B cell (primary cell): ENCODE measurements around the gene CPA1. TPM values are rescaled to one million over a fixed set of nuclear protein-coding genes. Genes with fewer than 3 reads are reported as not detected.

ENCODE experiments used
- ATAC-seq: fragments of 200-7000 bp; cut with Tn5 transposase; one replicate; pipeline ENCODE4 v1.10.0; 2021; ENCODE audit warnings: low read depth, mild to moderate bottlenecking, moderate number of reproducible peaks, moderate library complexity
- CTCF ChIA-PET: fragments of 350-600 bp; sonication (Branson Sonifier 250); formaldehyde crosslinking; loops from one replicate; lab custom pipeline; 2021; ENCODE audit warnings: antibody characterized with exemption, inconsistent platforms; lab: Charles Lee
- POLR2A ChIA-PET: fragments of 350-600 bp; sonication (Branson Sonifier 250); formaldehyde crosslinking; loops from one replicate; lab custom pipeline; 2021; ENCODE audit warnings: antibody characterized with exemption; lab: Charles Lee
- DNase-seq: peaks from one replicate; pipeline ENCODE4 v3.0.0; 2013
- H2AFZ ChIP-seq: 2 replicates; pipeline ENCODE4 v1.6.1; 2012; ENCODE audit warnings: mild to moderate bottlenecking, low read depth, low read length; ENCODE audit not compliant: insufficient read depth, poor library complexity, severe bottlenecking
- H3K27ac ChIP-seq, 2 donors: 1 replicate in 1 of 2; 2 replicates in 1 of 2; pipeline ENCODE4 v1.5.1; 2012 to 2013; ENCODE audit warnings: low read length in 2 of 2, mild to moderate bottlenecking in 2 of 2, moderate library complexity in 1 of 2
- H3K27me3 ChIP-seq, 4 experiments: fragments of 200-600 bp in 1 of 4; sonication (generic) in 1 of 4; replicated peaks in 1 of 4; 1 replicate in 2 of 4; 2 replicates in 2 of 4; pipeline versions ENCODE4 v1.6.1 to v1.7.0; 2013 to 2016; ENCODE audit warnings: low read length in 3 of 4, mild to moderate bottlenecking in 2 of 4, mixed read lengths in 1 of 4, moderate library complexity in 1 of 4; ENCODE audit not compliant: insufficient read depth in 4 of 4, control insufficient read depth in 3 of 4; ENCODE audit errors: control extremely low read depth in 1 of 4
- H3K36me3 ChIP-seq, 2 experiments: replicated peaks in 1 of 2; 1 replicate in 1 of 2; 2 replicates in 1 of 2; pipeline versions ENCODE4 v1.6.1 to v1.7.1; 2013; ENCODE audit warnings: low read length in 1 of 2; ENCODE audit not compliant: insufficient read depth in 2 of 2, control insufficient read depth in 1 of 2; ENCODE audit errors: control extremely low read depth in 1 of 2, extremely low read depth in 1 of 2
- H3K4me1 ChIP-seq, 2 donors: fragments of 200-600 bp in 1 of 2; sonication (generic) in 1 of 2; 1 replicate in 1 of 2; 2 replicates in 1 of 2; pipeline versions ENCODE4 v1.5.1 to v1.6.1; 2013 to 2017; ENCODE audit warnings: low read length in 2 of 2; ENCODE audit not compliant: control insufficient read depth in 2 of 2, insufficient read depth in 2 of 2
- H3K4me2 ChIP-seq: replicated peaks from 2 replicates; pipeline ENCODE3; 2012; ENCODE audit warnings: mild to moderate bottlenecking, low read depth, low read length; ENCODE audit not compliant: poor library complexity, severe bottlenecking
- H3K4me3 ChIP-seq, 5 experiments: fragments of 200-600 bp in 1 of 5; sonication (generic) in 1 of 5; 1 replicate in 3 of 5; 2 replicates in 2 of 5; pipeline versions ENCODE4 v1.5.1 to v1.7.0; 2011 to 2016; ENCODE audit warnings: low read length in 4 of 5, mild to moderate bottlenecking in 4 of 5, low read depth in 2 of 5, control low read depth in 1 of 5, moderate library complexity in 1 of 5; ENCODE audit not compliant: insufficient read depth in 1 of 5; ENCODE audit errors: control extremely low read depth in 1 of 5, extremely low read depth in 1 of 5
- H3K79me2 ChIP-seq: fragments of 200-600 bp; sonication (generic); one replicate; pipeline ENCODE4 v1.6.0; 2016; ENCODE audit warnings: low read length; ENCODE audit not compliant: control insufficient read depth, insufficient read depth
- H3K9ac ChIP-seq: fragments of 200-600 bp; sonication (generic); 2 replicates; pipeline ENCODE4 v1.6.1; 2017; ENCODE audit warnings: mild to moderate bottlenecking, low read length, moderate library complexity
- H3K9me3 ChIP-seq, 3 donors: one replicate each; pipeline versions ENCODE4 v1.6.1 to v1.7.1; 2013; ENCODE audit warnings: low read length in 2 of 3; ENCODE audit not compliant: control insufficient read depth in 2 of 3, insufficient read depth in 1 of 3; ENCODE audit errors: control extremely low read depth in 1 of 3
- H4K20me1 ChIP-seq: 2 replicates; pipeline ENCODE4 v1.6.0; 2012; ENCODE audit warnings: mild to moderate bottlenecking, low read length; ENCODE audit not compliant: insufficient read depth, control insufficient read depth, poor library complexity, severe bottlenecking
- H3K27ac Mint-ChIP-seq: one replicate; pipeline ENCODE4 v1.8.0; 2021; ENCODE audit warnings: mixed read lengths
- H3K27me3 Mint-ChIP-seq: one replicate; pipeline ENCODE4 v1.8.0; 2021; ENCODE audit warnings: mixed read lengths
- H3K4me1 Mint-ChIP-seq: one replicate; pipeline ENCODE4 v1.8.0; 2021; ENCODE audit warnings: mixed read lengths
- H3K4me3 Mint-ChIP-seq: one replicate; pipeline ENCODE4 v1.8.0; 2021; ENCODE audit warnings: mixed read lengths
- H3K9me3 Mint-ChIP-seq: one replicate; pipeline ENCODE4 v1.8.0; 2022; ENCODE audit warnings: mixed read lengths; ENCODE audit not compliant: insufficient read depth
- CTCF ChIP-seq: fragments of 200-600 bp; IDR thresholded peaks from one replicate; pipeline ENCODE4 v1.8.0; 2022; ENCODE audit warnings: antibody characterized with exemption, mild to moderate bottlenecking
- EZH2 ChIP-seq: IDR thresholded peaks from 2 replicates; pipeline ENCODE4 v1.6.1; 2012; ENCODE audit warnings: borderline replicate concordance, low read depth, mild to moderate bottlenecking, moderate library complexity, low read length; ENCODE audit not compliant: insufficient read depth, poor library complexity, severe bottlenecking
- WGBS: methylation state at CpG from one replicate; pipeline ENCODE4 v1.1.5; 2013; ENCODE audit warnings: missing lambda C conversion rate; ENCODE audit not compliant: insufficient coverage; 5-methylcytosine and 5-hydroxymethylcytosine counted together
- intact Hi-C: fragments of 100-400 bp; cut with micrococcal nuclease; formaldehyde crosslinking; loops from one replicate; pipeline ENCODE4 v1.10.0; 2022
- polyA plus RNA-seq: library from polyadenylated mRNA; depleted of rRNA; stranded (reverse); fragments of >200 nt; gene quantifications from 2 replicates; pipeline ENCODE4 v1.2.3, GENCODE V29; 2012
- total RNA-seq, 2 donors: library from RNA; stranded (reverse); fragments of 120-200 nt in 1 of 2; gene quantifications; 1 replicate in 1 of 2; 2 replicates in 1 of 2; pipeline versions ENCODE4 v1.2.3 to v1.2.4, GENCODE V29; 2013 to 2022

Gene CPA1
- total and polyA plus RNA-seq, 2 donors (not counting 1 experiment from before 2014, with no cell fraction given) = not detected

- H3K4me1 ChIP-seq = no peaks in the 10 kb centered on the region
- H3K9me3 ChIP-seq = no peaks in the 10 kb centered on the region
- no peak overlapping the region for H3K9ac ChIP-seq
- no peaks in the 10 kb centered on the region for H4K20me1 ChIP-seq
- no peaks in the 10 kb centered on the region for H3K79me2 ChIP-seq
- H3K27ac ChIP-seq = no peak overlapping the region
- intact Hi-C loops = no loop called here
- Mint-ChIP-seq H3K4me1 (no peaks in the 10 kb centered on the region), H3K27me3 (no peaks in the 10 kb centered on the region), H3K9me3 (no peaks in the 10 kb centered on the region), H3K27ac (no peak overlapping the region), H3K4me3 (no peak overlapping the region)
- TF ChIP-seq EZH2 (no peak), CTCF (no peak)
- H3K4me3 ChIP-seq = no peak overlapping the region
- ChIA-PET CTCF (no interaction called here), POLR2A (interaction anchor here (0.7 kb wide), 1 partner anchor 143 kb away, joined by 3 read pairs; no protein-coding TSS in a partner anchor)
- H2AFZ ChIP-seq = no peak overlapping the region
- no peak overlapping the region for H3K4me2 ChIP-seq
- H3K27me3 ChIP-seq = no peaks in the 10 kb centered on the region
- no peaks in the 10 kb centered on the region for H3K36me3 ChIP-seq
- DNase-seq (no peak), ATAC-seq (no peak)
- 88% methylated on average over 2 of the region's 2 CpGs for WGBS
Measured at GRCh38 chr7:130421684-130422083, 41.4 kb downstream of the CPA1 start.

- POLR2A ChIA-PET = no interaction called here
- WGBS = no CpG with 5 or more reads among the region's 3 CpGs
- CTCF ChIA-PET = no interaction called here
Measured at GRCh38 chr7:130423501-130424037, 43.3 kb downstream of the CPA1 start.

More at GRCh38 chr7:130423501-130424037, 43.3 kb downstream of the CPA1 start:
- Histone ChIP-seq H3K4me3 (no peak overlapping the region), H3K9ac (no peak overlapping the region), H3K36me3 (no peaks in the 10 kb centered on the region), H3K4me1 (no peaks in the 10 kb centered on the region), H2AFZ (no peak overlapping the region), H4K20me1 (no peaks in the 10 kb centered on the region), H3K9me3 (no peaks in the 10 kb centered on the region), H3K27ac (no peak overlapping the region), H3K27me3 (no peaks in the 10 kb centered on the region), H3K4me2 (no peak overlapping the region), H3K79me2 (no peaks in the 10 kb centered on the region)
- H3K4me1 Mint-ChIP-seq = no peaks in the 10 kb centered on the region
- H3K27me3 Mint-ChIP-seq = no peaks in the 10 kb centered on the region
- intact Hi-C loops = no loop called here
- TF ChIP-seq CTCF (no peak), EZH2 (no peak)
- no peaks in the 10 kb centered on the region for H3K9me3 Mint-ChIP-seq
- DNase-seq (no peak), ATAC-seq (no peak)
- no peak overlapping the region for H3K27ac Mint-ChIP-seq
- H3K4me3 Mint-ChIP-seq = no peak overlapping the region
